OCI-LY1 (cell line): Measurements from ENCODE around the gene SSC4D.
"Not testable (repeated sequence)": the region's sequence is repeated elsewhere in the genome, so short reads cannot be mapped to it uniquely, and the experiment has no call there.

ENCODE experiments used
- H2AFZ ChIP-seq: fragments of 200-600 bp; sonication (generic), shearing (Covaris generic); 2 replicates; pipeline ENCODE4 v1.6.0; 2014; ENCODE audit warnings: antibody characterized with exemption, mild to moderate bottlenecking, low read length
- H3F3A ChIP-seq: fragments of 200-600 bp; sonication (generic), shearing (Covaris generic); 2 replicates; pipeline ENCODE4 v1.6.0; 2014; ENCODE audit warnings: mild to moderate bottlenecking, antibody characterized with exemption, low read length, moderate library complexity; ENCODE audit not compliant: insufficient read depth
- H3K27ac ChIP-seq: fragments of 200-600 bp; sonication (generic); 2 replicates; pipeline ENCODE4 v1.5.1; 2014; ENCODE audit warnings: low read length, mixed run types, mild to moderate bottlenecking, low read depth; ENCODE audit not compliant: poor library complexity, severe bottlenecking
- H3K27me3 ChIP-seq: fragments of 200-600 bp; sonication (generic); 2 replicates; pipeline ENCODE4 v1.6.0; 2014; ENCODE audit warnings: antibody characterized with exemption, mild to moderate bottlenecking, low read length, moderate library complexity; ENCODE audit not compliant: insufficient read depth
- H3K36me3 ChIP-seq: fragments of 200-600 bp; sonication (generic); 2 replicates; pipeline ENCODE4 v1.6.1; 2014; ENCODE audit warnings: mild to moderate bottlenecking, antibody characterized with exemption, low read length, moderate library complexity, mixed read lengths; ENCODE audit not compliant: insufficient read depth
- H3K4me1 ChIP-seq: fragments of 200-600 bp; sonication (generic); 2 replicates; pipeline ENCODE4 v1.5.1; 2014; ENCODE audit warnings: mild to moderate bottlenecking, low read length, moderate library complexity; ENCODE audit not compliant: insufficient read depth, severe bottlenecking
- H3K4me2 ChIP-seq: fragments of 200-600 bp; sonication (generic), shearing (Covaris generic); 2 replicates; pipeline ENCODE4 v1.6.1; 2014; ENCODE audit warnings: low read length
- H3K4me3 ChIP-seq: fragments of 200-600 bp; sonication (generic); 2 replicates; pipeline ENCODE4 v1.5.1; 2014; ENCODE audit warnings: low read length, low read depth, mild to moderate bottlenecking, mixed read lengths; ENCODE audit not compliant: poor library complexity, severe bottlenecking
- H3K79me2 ChIP-seq: fragments of 200-600 bp; shearing (Covaris generic); 2 replicates; pipeline ENCODE4 v1.6.1; 2016; ENCODE audit warnings: mixed run types, low read length, mixed read lengths; ENCODE audit not compliant: insufficient read depth
- H3K9ac ChIP-seq: fragments of 200-600 bp; sonication (generic), shearing (Covaris generic); 2 replicates; pipeline ENCODE4 v1.6.1; 2014; ENCODE audit warnings: mild to moderate bottlenecking, low read length, mixed read lengths
- H3K9me2 ChIP-seq: fragments of 200-600 bp; sonication (generic), shearing (Covaris generic); 2 replicates; pipeline ENCODE4 v1.6.1; 2014; ENCODE audit warnings: low read depth, mild to moderate bottlenecking, low read length, mixed read lengths
- H3K9me3 ChIP-seq: fragments of 200-600 bp; shearing (Covaris generic); 2 replicates; pipeline ENCODE4 v1.6.1; 2014; ENCODE audit warnings: low read length, mixed read lengths
- H4K20me1 ChIP-seq: fragments of 200-600 bp; sonication (generic), shearing (Covaris generic); 2 replicates; pipeline ENCODE4 v1.6.0; 2016; ENCODE audit warnings: mild to moderate bottlenecking, low read length; ENCODE audit not compliant: insufficient read depth
- CTCF ChIP-seq: fragments of 200-600 bp; sonication (generic), shearing (Covaris generic); IDR thresholded peaks from 2 replicates; pipeline ENCODE4 v1.5.1; 2017; ENCODE audit warnings: mild to moderate bottlenecking, antibody characterized with exemption, low read length, moderate library complexity, mixed read lengths
- EZH2 ChIP-seq: fragments of 200-600 bp; sonication (generic), shearing (Covaris generic); IDR thresholded peaks from 2 replicates; pipeline ENCODE4 v1.8.0; 2017; ENCODE audit warnings: borderline replicate concordance, mixed run types, mild to moderate bottlenecking, antibody characterized with exemption, low read length, moderate library complexity, mixed read lengths

Gene SSC4D

DNA sequence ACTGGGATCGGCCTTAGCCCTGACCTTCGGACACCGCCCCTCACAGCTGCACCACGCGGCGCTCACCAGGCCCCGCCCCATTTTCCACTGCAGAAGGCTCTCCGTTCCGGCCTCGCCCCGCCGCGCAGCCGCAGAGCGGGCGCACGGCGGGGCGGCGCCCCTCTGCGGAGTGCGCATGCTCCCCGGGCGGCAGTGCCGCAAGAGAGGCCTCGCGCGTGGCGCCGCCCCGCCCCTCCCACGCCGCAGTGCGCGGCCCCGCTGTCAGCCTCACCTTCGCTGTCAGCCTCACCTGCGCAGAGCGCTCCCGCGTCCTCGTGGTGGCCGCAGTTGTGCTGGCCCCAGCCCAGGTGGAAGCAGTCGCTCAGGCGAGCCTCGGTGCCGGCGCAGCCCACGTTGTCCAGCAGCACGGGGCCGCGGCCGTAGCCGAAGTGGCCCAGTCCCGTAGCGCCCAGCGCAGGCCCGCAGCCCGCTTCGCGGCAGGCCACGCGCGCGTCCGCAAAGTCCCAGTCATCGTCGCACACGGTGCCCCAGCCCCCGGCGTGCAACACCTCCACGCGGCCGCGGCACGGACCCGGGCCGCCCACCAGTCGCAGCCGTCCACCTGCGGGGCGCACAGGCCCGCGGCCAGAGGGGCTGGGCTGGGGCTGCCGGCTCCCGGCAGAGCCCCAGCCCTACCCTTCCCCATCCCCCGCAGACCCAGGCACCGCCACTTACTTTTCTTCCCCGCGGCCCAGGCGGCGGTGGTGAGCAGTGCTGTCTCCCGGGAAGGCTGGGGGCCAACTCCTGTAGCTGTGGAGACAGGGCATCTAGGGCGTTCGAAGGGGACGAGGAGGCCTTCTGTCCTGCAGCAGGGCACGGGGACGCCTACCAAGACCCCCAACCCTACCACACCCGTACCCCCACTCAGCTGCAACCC, 16.1 kb downstream of the SSC4D start:
- Histone ChIP-seq H3K9me3 (no peaks in the 10 kb centered on the region), H3K9ac (peak overlapping the region; percentile 86), H3K79me2 (no peaks in the 10 kb centered on the region), H4K20me1 (no peaks in the 10 kb centered on the region), H3K27me3 (no peaks in the 10 kb centered on the region), H3F3A (no peaks in the 10 kb centered on the region), H3K36me3 (no peaks in the 10 kb centered on the region), H3K4me3 (peak overlapping the region; percentile 74), H3K27ac (no peak overlapping the region), H3K4me2 (peak overlapping the region; percentile 96), H3K4me1 (peaks cover 43% of the 10 kb centered on the region), H3K9me2 (no peaks in the 10 kb centered on the region), H2AFZ (0 out of 2 replicates have a peak overlapping the region, but pooled peaks have one; percentile 6)
- TF ChIP-seq CTCF (peak; percentile 13), EZH2 (no peak)

DNA sequence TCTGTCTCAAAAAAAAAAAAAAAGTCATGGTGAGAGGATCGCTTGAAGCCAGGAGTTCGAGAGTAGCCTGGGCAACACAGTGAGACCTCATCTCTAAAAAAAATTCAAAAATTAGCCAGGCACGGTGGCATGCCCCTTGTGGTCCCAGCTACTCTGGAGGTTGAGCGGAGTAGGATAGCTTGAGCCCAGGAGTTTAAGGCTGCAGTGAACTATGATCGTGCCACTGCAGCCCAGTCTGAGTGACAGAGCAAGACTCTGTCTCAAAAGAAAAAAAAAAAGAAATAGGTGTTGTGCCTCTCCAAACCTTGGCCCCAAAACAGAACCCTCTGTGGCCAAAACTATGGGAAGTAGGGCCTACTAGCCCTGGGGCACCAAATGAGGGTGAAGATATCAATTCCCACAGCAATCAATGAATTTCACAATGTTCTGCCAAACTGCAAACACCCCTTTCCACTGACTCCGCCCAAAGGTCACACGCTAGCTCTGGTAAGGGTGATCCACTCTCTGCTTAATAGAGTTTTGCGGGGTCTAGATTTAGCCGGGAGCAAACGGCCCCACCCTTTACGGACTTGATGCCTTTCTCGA, 16.9 kb downstream of the SSC4D start:
- no peak for TF ChIP-seq CTCF
- no peak for TF ChIP-seq EZH2
- Histone ChIP-seq H4K20me1 (no peaks in the 10 kb centered on the region), H3K4me3 (peak overlapping the region; percentile 74), H3F3A (no peaks in the 10 kb centered on the region), H3K4me1 (peaks cover 46% of the 10 kb centered on the region), H3K9me3 (no peaks in the 10 kb centered on the region), H3K9ac (peak overlapping the region; percentile 52), H3K4me2 (peak overlapping the region; percentile 96), H3K27ac (peak overlapping the region; percentile 11), H3K27me3 (no peaks in the 10 kb centered on the region), H3K9me2 (no peaks in the 10 kb centered on the region), H3K79me2 (no peaks in the 10 kb centered on the region), H2AFZ (peak overlapping the region; percentile 56; the same call in 1 of the 2 replicates), H3K36me3 (no peaks in the 10 kb centered on the region)

GRCh38 chr7:76390092-76390491, 19.4 kb downstream of the SSC4D start:
- no peak overlapping the region for H3K4me2 ChIP-seq
- H3K9me3 ChIP-seq: no peaks in the 10 kb centered on the region
- TF ChIP-seq CTCF (no peak), EZH2 (no peak)
- no peaks in the 10 kb centered on the region for H3K36me3 ChIP-seq
- H3F3A ChIP-seq: no peaks in the 10 kb centered on the region
- peaks cover 37% of the 10 kb centered on the region for H3K4me1 ChIP-seq
- no peaks in the 10 kb centered on the region for H4K20me1 ChIP-seq
- no peak overlapping the region for H3K4me3 ChIP-seq
- H3K27ac ChIP-seq: no peak overlapping the region
- H3K27me3 ChIP-seq: no peaks in the 10 kb centered on the region
- H3K79me2 ChIP-seq: no peaks in the 10 kb centered on the region
- H2AFZ ChIP-seq: no peak overlapping the region
- no peak overlapping the region for H3K9ac ChIP-seq
- H3K9me2 ChIP-seq: no peaks in the 10 kb centered on the region

GRCh38 chr7:76387789-76388188, 21.7 kb downstream of the SSC4D start:
- not testable (repeated sequence) for H3K4me3 ChIP-seq, H3K9me3 ChIP-seq, H3K9me2 ChIP-seq, H3K36me3 ChIP-seq, H3K27me3 ChIP-seq, H2AFZ ChIP-seq, H3F3A ChIP-seq, H3K27ac ChIP-seq, H3K9ac ChIP-seq, H3K79me2 ChIP-seq, H3K4me2 ChIP-seq, H4K20me1 ChIP-seq
- peaks cover 25% of the 10 kb centered on the region for H3K4me1 ChIP-seq
